GM18511 (cell line): Measurements from ENCODE around the gene APLF.
A peak's percentile ranks its signal among the peaks of the same experiment; 100 is the strongest.
"Not testable (repeated sequence)": the region's sequence is repeated elsewhere in the genome, so short reads cannot be mapped to it uniquely, and the experiment has no call there.

ENCODE experiments used
- ATAC-seq: cut with Tn5 transposase; IDR thresholded peaks from one replicate; pipeline ENCODE4 v1.9.1; 2021; ENCODE audit warnings: mild to moderate bottlenecking, moderate library complexity; ENCODE audit not compliant: unreplicated experiment

APLF gene

DNA sequence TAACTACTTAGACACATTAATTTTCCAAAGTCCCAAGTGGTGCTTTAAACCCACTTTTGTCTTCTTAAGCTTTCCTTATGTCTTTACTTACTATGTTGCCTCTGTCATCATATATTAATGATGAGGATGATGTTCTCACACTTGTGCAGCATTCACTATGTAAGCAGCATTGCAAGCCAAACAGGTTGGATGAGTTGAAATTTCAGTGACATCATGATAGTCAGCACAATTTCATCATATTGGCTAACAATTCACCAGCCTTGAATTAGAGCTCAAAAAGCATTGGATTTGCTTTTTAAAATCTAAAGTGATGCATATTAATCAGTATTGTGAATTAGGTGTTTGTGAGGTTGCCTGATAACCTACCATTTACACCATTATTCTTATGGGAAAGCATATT, 7.7 kb downstream of the APLF start:
- no peak for ATAC-seq

DNA sequence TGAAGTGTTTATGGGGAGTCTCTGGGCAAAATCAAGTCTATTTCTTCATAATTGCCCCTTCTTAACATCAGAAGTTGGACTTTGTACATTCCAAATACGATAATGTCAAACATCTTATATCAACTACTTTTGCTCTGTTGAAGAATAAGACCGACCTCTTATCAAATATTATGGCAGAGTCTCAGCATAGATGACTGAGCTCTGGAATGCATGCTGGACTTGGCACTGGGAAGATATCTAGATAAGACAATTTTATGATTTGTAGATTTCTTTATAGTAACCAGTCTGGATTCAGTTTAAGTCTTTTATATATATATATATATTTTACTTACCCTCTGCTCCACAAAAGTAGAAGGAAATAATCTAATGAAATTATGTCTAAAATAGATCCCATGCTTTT, 8.2 kb downstream of the APLF start:
- ATAC-seq: no peak

DNA sequence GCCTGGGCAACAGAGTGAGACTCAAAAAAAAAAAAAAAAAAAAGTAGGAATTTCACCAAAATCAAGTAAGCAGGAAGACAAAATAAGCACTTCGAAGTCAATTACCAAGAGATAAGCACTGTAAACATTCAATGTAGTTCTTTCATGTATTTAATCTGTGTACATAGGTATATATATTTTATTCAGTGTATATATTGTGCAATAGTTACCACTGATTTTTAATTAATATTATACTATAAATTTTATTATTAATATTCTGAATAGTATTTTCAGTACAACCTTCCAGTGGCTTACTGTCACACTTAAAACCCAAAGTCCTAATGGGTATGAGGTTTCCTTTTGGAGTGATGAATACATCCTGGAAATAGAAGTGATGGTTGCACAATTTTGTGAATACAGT, 9.1 kb downstream of the APLF start:
- ATAC-seq: no peak

DNA sequence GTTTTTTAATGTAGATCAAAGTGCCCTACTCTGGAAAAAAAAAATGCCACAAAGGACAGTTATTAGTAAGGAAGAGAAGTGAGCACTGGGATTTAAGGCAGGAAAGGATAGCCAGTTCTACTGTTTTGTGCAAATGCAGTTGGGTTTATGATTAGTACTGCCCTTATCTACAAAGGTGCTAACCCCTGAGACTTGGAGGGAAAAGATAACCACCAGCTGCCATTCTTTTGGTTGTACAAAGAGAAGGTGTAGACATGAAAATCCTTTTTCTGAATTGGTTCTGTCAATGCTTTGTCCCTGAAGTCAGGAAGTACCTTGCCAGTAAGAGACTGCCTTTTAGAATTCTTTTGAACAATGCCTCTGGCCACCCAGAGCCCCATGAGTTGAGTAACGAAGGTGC, 11.3 kb downstream of the APLF start:
- no peak for ATAC-seq

DNA sequence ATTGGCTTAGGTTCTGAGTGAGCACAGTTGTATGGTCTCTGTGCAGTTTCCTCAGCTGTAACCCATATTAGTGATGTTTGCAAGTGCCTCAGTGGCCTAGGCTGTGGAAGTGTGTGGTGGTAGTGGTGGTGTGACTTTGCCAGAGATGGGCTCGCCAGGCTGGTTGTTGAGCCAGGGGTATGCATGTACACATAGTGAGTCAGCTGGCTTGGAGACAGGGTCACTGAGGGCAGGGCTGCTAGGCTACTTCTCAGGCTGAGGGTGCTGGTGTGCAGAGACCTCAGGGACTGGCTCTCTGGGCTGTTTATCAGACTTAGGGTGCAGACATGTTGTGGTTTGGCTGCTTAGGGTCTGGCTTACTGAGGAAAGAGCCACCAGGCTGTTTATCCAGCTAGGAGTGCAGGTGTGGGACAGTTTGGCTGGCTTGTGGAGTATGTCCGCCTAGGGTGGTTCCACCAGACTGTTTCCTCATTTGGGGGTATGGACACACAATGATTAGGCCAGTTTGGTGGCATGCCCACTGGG, 15.0 kb downstream of the APLF start:
- no peak for ATAC-seq

DNA sequence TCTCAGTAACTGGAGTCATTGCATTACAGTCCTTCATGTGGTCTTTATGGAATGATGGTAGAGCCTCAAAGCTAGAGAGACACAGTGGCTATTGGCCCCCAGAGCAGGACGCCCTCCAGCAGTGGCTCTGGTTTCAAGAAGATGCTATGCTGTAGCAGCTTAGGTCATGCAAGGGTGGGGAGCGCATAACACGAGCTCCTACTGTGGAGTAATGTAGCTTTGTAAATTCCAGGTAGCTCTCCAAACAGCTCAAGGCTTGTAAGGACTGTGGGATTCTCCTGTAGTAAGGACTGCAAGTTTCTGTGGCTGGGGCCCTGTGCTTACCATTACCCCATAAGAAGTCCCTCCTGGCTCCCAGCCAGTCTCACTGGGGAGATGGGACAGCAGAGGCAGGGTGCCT, 15.6 kb downstream of the APLF start:
- ATAC-seq: no peak

DNA sequence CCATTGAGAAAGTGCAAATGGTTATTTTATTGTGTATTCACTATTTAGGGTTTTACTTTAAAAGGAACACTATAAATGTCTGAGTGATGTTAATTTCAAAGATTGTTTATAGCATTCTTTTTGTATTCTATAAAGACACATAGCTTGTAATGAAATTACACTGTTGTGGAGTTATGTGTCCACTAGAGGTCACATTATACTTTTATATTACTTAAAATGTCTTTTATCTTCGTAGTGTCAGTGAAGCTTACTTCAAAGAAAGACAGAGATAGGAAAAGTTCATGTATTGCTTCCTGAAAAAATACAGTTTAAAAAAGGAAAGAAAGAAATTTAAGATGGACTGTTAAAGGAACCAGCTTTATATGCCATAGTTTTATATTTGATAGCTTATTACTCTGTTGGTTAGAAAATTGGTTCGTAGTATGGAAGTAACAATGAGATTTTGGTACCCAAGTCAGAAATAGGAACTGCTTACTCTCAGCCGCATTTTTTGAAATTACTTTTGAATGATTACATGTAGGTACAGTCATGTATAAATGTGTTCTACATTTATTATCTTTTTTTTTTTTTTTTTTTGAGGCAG, 20.5 kb downstream of the APLF start:
- no peak for ATAC-seq

DNA sequence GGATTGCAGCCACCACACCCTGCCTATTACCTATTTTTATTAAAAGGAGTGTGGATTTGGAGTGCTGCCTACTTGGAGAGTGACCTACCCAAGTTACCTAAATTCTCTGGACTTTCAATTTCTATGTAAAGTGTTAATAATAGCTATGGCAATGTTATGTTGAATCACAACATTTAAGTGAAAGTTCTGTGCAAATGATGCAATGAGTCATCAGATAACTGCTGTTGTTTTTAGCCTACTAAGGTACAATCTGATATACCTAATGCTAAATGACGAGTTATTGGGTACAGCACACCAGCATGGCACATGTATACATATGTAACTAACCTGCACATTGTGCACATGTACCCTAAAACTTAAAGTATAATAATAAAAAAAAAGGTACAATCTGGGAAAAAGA, 21.2 kb downstream of the APLF start:
- ATAC-seq: peak; percentile 61

DNA sequence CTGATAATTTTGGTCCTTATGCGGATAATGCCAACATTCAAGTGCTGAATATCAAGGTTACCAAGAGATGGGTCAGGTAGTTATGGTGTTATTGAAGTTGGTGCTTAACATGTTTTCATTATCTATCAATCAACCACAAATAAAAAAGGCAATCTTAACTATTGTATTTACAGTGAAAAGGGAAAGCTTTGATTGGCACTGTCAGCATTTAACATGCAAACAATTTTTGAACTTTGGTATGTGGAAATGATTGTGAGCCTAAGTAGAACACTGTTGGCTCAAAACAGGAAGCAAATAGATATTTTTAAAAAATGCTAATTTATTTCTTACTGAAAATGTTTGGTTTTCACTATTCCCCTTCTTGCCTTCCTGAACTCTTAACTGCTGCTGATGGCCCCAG, 21.9 kb downstream of the APLF start:
- ATAC-seq: no peak

DNA sequence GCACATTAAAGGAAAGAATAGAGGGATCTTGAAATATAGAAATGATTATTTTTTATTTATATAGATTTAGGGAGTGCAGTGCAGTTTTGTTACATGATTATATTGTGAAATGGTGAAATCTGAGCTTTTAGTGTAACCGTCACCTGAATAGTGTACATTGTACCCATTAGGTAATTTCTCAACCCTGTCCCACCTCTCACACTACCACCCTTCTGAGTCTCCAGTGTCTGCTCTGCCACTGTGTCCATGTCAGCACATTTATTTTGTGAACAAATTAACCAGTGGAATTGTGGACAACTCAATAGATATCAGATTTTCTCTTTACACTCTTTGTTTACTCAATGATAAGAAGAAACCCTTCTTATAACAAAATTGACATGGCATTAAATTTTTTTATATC, 24.2 kb downstream of the APLF start:
- no peak for ATAC-seq

DNA sequence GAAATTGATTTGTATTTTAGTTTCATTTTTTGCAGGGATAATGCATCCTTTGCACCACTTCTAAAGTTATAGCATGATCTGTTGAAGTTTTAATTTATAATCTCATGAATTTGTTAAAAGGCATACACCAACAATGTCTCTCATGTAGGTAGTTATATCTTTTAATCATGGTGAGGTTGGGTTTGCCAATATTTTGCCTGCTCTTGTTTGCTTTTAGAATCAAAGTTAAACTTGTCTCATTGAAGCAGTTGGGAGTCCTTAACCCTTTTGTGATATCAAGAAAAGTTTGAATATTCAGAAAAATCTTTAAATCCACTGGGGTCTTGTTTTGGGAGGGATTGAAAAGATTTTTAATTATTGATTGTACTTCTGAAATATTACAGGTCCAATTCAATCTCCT, 31.7 kb downstream of the APLF start:
- ATAC-seq: no peak

DNA sequence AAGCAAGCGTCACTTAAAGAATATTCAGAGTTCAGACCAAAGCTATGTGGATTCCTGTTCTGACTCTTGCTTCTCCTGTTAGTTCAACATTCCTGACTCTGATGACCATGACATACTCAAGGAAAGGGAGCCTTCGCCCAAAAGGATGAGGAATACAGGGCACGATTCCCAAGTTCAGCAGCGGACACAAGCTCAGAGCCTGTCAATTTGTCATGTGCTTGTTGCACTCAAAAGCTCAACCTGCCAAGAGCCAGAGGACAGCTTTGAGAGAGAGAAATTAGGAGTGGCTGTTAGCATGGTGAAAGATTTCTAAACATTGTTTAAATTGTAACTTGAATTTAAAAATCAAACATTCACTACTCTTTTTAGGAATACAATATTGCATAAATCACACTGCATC, 33.3 kb downstream of the APLF start:
- no peak for ATAC-seq

DNA sequence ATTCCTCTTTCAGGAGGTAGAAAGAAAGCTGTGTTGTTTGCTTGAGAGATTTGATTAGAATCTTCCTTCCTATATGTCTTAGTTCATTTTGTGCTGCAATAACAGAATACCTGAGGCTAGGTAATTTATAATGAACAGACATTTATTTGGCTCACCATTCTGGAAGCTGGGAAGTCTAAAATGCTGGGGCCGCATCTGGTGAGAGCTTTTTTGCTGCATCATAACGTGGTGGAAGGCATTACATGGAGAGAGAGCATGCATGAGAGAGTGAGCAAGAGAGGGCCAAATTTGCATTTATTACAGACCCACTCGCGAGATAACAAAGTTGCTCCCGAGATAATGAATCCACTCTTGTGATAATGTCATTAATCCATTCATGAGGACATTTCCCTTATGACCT, 34.4 kb downstream of the APLF start:
- no peak for ATAC-seq

DNA sequence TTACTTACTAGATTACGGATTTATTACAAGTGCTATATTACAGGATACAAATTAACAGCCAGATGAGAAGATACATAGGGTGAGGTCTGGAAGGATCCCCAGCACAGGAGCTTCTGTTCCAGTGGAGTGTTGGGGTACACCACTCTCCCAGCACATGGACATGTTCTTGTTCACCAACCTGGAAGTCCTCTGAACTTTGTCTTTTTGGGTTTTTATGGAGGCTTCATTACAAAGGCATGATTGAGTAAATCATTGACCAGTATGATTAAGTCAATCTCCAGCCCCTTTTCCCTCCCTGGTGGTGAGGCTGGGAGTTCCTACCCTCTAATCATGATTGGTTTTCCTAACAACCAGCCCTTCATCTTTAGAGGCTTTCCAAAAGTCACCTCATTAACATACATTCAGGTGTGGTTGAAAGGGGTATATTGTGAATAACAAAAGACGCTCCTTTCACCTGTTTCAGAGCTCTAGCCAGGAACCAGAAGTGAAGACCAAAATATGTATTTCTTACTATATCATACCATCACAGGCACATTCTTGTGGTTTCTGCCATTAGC, 38.3 kb downstream of the APLF start:
- no peak for ATAC-seq

DNA sequence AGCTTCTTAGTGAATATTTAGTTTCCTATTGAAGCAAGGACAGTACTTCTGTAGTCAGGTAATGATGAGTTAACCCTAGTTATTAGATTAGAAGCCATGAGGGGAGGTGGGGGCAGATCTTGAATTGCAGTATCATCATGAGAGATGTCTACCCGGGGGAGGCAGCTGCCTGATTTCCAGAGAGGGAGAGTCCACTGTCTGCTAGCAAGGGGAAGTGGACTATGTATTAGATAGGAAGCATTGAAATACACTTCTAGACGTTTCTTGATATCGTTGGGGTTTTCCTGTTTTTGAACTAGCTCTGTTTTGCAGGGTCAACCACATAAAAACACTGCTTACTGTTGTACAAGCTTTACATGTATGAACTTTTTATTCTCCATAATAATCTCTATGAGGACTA, 38.8 kb downstream of the APLF start:
- ATAC-seq: no peak

DNA sequence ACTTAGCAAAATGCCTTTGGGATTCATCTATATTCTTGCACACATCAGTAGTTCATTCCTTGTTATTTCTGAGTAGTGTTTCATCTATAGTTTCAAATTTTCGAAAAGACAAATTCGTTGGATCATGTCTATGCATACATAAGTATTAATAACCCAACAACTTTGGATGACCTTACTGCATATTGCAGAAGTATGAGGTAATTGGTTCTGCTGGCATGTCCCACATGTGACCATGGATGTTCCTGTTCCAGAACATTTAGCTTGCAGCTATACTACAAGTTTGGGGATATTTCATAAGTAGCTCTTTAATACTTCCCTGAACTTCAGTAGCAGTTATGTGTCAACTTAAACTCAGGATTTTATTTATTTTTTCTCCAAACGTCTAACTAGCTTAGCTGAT, 44.9 kb downstream of the APLF start:
- no peak for ATAC-seq

DNA sequence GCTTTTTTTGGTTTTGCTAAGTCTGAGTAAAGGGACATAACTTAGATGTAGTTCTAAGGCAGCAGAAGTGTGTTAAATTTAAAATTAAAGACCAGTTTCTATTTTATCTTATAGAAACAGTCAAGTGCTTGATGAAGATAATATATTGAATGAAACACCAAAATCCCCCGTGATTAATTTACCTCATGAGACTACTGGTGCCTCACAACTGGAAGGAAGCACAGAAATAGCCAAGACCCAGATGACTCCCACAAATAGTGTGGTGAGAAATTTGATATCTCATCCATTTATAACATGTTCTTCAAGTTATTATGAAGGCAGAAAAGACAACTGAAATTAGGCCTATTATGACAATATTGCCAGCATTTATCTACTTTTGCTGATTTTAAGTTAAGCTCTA, 45.6 kb downstream of the APLF start:
- no peak for ATAC-seq

DNA sequence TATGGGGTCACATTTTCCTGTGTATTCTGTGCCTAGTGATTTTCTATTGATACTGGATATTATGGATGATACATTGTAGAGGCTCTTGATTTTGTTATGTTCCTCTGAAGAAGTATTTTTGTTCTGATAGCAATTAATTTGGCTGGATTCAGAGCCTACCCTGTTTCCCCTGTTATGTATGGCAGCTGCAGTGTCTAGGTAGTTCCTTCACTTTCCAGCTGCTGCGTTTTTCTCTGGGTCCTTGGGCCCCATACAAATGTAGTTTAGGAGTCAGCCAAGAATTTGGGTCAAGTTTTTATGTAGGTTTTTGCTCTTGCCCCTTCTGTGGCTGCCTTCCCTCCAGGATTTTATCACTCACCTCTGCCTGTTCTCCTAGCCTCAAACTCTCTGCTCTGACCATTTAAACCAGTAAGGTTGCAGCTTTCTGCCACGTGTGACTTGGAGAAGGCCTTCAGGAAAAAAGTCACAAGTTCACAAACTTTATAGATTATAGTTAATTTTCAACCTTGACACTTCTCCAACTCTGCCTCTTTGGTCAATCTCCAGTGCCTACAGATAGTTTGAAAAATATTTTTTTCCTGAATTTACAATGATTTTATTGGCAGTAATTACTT, 47.0 kb downstream of the APLF start:
- ATAC-seq: no peak

DNA sequence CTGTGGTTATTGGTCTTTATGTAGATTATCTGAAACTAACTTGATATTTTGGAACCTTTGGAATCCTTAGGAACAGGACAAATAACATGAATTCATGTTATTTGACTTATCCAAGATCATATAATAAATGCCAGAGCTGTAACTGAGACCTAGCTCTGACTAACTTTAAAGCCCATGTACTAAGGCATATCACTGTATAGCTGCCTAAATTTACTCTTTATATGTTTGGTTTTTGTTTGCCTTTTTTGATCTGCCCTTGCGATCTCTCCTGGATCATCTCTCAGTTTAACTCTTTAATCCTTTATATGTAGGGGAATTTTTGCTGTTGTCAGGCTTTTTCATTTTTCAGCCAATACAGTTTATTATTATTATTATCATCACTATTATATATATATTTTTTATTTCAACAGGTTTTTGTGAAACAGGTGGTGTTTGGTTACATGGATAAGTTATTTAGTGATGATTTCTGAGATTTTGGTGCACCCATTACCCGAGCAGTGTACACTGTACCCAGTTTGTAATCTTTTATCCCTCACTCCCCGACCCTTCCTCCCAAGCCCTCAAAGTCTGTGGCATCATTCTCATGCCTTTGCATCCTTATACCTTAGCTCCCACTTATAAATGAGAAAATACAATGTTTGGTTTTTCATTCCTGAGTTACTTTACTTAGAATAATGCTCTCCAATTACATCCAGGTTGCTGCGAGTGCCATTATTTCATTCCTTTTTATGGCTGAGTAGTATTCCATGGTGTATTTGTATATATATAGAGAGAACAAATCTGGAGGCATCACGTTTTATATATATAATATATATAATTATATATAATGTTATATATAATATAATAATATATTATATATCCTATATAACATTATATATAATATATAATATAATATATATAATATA, 48.9 kb downstream of the APLF start:
- no peak for ATAC-seq

DNA sequence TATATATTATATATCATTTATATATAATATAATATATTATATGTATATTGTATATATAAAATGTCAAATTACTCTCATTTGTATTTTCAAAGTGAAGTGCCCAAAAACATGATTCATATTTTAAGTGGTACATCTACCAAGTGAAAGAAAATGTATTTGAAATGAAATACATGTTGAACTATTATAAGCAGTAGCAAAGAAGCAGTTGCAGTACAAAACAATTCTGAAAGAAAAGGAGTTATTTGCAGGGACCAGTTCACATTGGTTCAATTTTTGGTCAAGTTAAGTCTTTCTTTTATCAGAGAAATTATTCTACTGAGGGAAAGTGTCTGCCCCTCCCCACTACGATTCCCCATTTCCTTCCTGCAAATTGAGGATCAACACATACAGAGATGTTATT, 51.9 kb downstream of the APLF start:
- no peak for ATAC-seq

DNA sequence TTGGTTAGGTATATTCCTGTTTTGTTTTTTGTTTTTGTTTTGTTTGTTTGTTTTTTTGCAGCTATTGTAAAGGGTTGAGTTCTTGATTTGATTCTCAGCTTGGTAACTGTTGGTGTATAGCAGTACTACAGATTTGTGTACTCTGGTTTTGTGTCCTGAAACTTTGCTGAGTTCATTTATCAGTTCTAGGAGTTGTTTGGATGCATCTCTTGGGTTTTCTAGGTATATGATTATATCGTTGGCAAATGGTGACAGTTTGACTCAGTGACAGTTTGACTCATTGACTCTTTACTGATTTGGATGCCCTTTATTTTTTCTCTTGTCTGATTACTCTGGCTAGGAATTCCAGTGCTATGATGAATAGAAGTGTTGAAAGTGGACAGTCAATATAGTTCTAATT, 53.7 kb downstream of the APLF start:
- ATAC-seq: no peak

DNA sequence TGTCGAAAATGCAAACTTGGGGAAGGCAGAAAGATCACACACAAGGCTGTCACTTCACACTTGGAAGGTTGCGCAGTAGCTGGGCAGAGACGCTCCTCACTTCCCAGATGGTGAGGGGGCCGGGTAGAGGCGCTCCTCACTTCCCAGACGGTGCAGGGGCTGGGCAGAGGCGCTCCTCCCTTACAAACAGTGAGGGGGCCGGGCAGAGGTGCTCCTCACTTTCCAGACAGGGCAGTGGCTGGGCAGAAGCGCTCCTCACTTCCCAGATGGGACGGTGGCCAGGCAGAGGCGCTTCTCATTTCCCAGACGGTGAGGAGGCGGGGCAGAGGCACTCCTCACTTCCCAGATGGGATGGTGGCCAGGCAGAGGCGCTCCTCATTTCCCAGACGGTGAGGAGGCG, 59.6 kb downstream of the APLF start:
- not testable (repeated sequence) for ATAC-seq
